CD14-positive monocyte (primary cell): ENCODE results near the gene ADAMTSL4. TPM values are rescaled to one million over a fixed set of nuclear protein-coding genes. Genes with fewer than 3 reads are reported as not detected.
"Not testable (repeated sequence)": the region's sequence is repeated elsewhere in the genome, so short reads cannot be mapped to it uniquely, and the experiment has no call there.

Source experiments
- DNase-seq, 3 donors: peaks; one replicate each; pipeline ENCODE4 v3.0.0-alpha.2; 2011 to 2022
- H2AFZ ChIP-seq: 2 replicates; pipeline ENCODE4 v1.6.0; 2012; ENCODE audit warnings: mild to moderate bottlenecking, low read depth, low read length, inconsistent platforms; ENCODE audit not compliant: insufficient read depth, poor library complexity, severe bottlenecking
- H3K27ac ChIP-seq, 2 donors: 1 replicate in 1 of 2; 2 replicates in 1 of 2; pipeline ENCODE4 v1.5.1; 2012 to 2013; ENCODE audit warnings: low read length in 2 of 2, control low read depth in 1 of 2, inconsistent platforms in 1 of 2, low read depth in 1 of 2, mild to moderate bottlenecking in 1 of 2
- H3K27me3 ChIP-seq, 2 donors: one replicate each; pipeline versions ENCODE4 v1.6.0 to v1.6.1; 2011 to 2013; ENCODE audit warnings: low read length in 2 of 2; ENCODE audit not compliant: control insufficient read depth in 2 of 2, insufficient read depth in 2 of 2
- H3K36me3 ChIP-seq, 2 donors: replicated peaks in 1 of 2; 1 replicate in 1 of 2; 2 replicates in 1 of 2; pipeline versions ENCODE4 v1.5.1 to v1.6.1; 2012 to 2013; ENCODE audit warnings: low read length in 2 of 2, control low read depth in 1 of 2, inconsistent platforms in 1 of 2, mild to moderate bottlenecking in 1 of 2; ENCODE audit not compliant: insufficient read depth in 2 of 2, control insufficient read depth in 1 of 2
- H3K4me1 ChIP-seq, 2 donors: 1 replicate in 1 of 2; 2 replicates in 1 of 2; pipeline versions ENCODE4 v1.5.1 to v1.6.1; 2012 to 2013; ENCODE audit warnings: low read length in 2 of 2, control low read depth in 1 of 2, inconsistent platforms in 1 of 2, mild to moderate bottlenecking in 1 of 2, moderate library complexity in 1 of 2; ENCODE audit not compliant: insufficient read depth in 2 of 2, control insufficient read depth in 1 of 2
- H3K4me2 ChIP-seq: replicated peaks from 2 replicates; pipeline ENCODE3; 2012; ENCODE audit warnings: low read length, moderate library complexity, mild to moderate bottlenecking; ENCODE audit not compliant: poor library complexity, severe bottlenecking; ENCODE audit errors: extremely low read depth
- H3K4me3 ChIP-seq, 3 experiments: fragments of 200-600 bp in 1 of 3; sonication (generic) in 1 of 3; replicated peaks in 1 of 3; 1 replicate in 2 of 3; 2 replicates in 1 of 3; pipeline ENCODE4 v1.5.1; 2011 to 2013; ENCODE audit warnings: low read length in 3 of 3, mild to moderate bottlenecking in 3 of 3, control low read depth in 2 of 3, low read depth in 2 of 3, inconsistent platforms in 1 of 3, moderate library complexity in 1 of 3
- H3K79me2 ChIP-seq: 2 replicates; pipeline ENCODE4 v1.6.0; 2012; ENCODE audit warnings: mild to moderate bottlenecking, control low read depth, inconsistent platforms, low read length, moderate library complexity; ENCODE audit not compliant: insufficient read depth
- H3K9ac ChIP-seq: 2 replicates; pipeline ENCODE4 v1.6.0; 2017; ENCODE audit warnings: low read length, mild to moderate bottlenecking; ENCODE audit not compliant: insufficient read depth, poor library complexity, severe bottlenecking
- H3K9me3 ChIP-seq, 2 donors: replicated peaks in 1 of 2; 1 replicate in 1 of 2; 2 replicates in 1 of 2; pipeline versions ENCODE4 v1.5.1 to v1.6.1; 2012 to 2013; ENCODE audit warnings: low read length in 2 of 2, control low read depth in 1 of 2; ENCODE audit not compliant: control insufficient read depth in 1 of 2, insufficient read depth in 1 of 2
- H4K20me1 ChIP-seq: 2 replicates; pipeline ENCODE4 v1.6.0; 2012; ENCODE audit warnings: mild to moderate bottlenecking, low read length, control low read depth, moderate library complexity; ENCODE audit not compliant: insufficient read depth
- H3K27ac Mint-ChIP-seq, 7 donors: one replicate each; pipeline ENCODE4 v1.8.0; 2020; ENCODE audit warnings: mild to moderate bottlenecking in 7 of 7, mixed read lengths in 7 of 7, moderate library complexity in 6 of 7, inconsistent platforms in 2 of 7
- H3K27me3 Mint-ChIP-seq, 3 donors: one replicate each; pipeline ENCODE4 v1.8.0; 2021 to 2022; ENCODE audit warnings: low read depth in 3 of 3, mild to moderate bottlenecking in 3 of 3, mixed read lengths in 3 of 3, moderate library complexity in 3 of 3, inconsistent platforms in 1 of 3
- H3K36me3 Mint-ChIP-seq, 2 donors: one replicate each; pipeline ENCODE4 v1.8.0; 2020; ENCODE audit warnings: mixed read lengths in 2 of 2, inconsistent platforms in 1 of 2, mild to moderate bottlenecking in 1 of 2
- H3K4me1 Mint-ChIP-seq: one replicate; pipeline ENCODE4 v1.8.0; 2020; ENCODE audit warnings: mild to moderate bottlenecking, mixed read lengths
- H3K4me3 Mint-ChIP-seq, 2 donors: one replicate each; pipeline ENCODE4 v1.8.0; 2020; ENCODE audit warnings: mild to moderate bottlenecking in 2 of 2, mixed read lengths in 2 of 2, moderate library complexity in 1 of 2
- H3K9me3 Mint-ChIP-seq, 7 donors: one replicate each; pipeline ENCODE4 v1.8.0; 2020 to 2022; ENCODE audit warnings: mixed read lengths in 7 of 7, mild to moderate bottlenecking in 6 of 7, moderate library complexity in 6 of 7, inconsistent platforms in 2 of 7
- CTCF ChIP-seq: fragments of 200-600 bp; IDR thresholded peaks from one replicate; pipeline ENCODE4 v1.8.0; 2022; ENCODE audit warnings: antibody characterized with exemption, mild to moderate bottlenecking
- WGBS: methylation state at CpG from one replicate; pipeline ENCODE4 v1.1.5; 2013; ENCODE audit warnings: missing lambda C conversion rate; ENCODE audit not compliant: insufficient coverage; 5-methylcytosine and 5-hydroxymethylcytosine counted together
- intact Hi-C, 2 donors: fragments of 100-400 bp; cut with micrococcal nuclease; formaldehyde crosslinking; loops; one replicate each; pipeline versions ENCODE4 v1.15.0 to v1.15.1; 2023
- polyA plus RNA-seq, 3 donors: library from polyadenylated mRNA; depleted of rRNA in 1 of 3; unstranded in 2 of 3; stranded (reverse) in 1 of 3; fragments of 300-500 nt in 2 of 3; fragments of >200 nt in 1 of 3; fragmentation: Illumina TruSeq in 2 of 3; gene quantifications; 1 replicate in 2 of 3; 2 replicates in 1 of 3; pipeline ENCODE4 v1.2.3, GENCODE V29; 2012 to 2021

Gene ADAMTSL4
- polyA plus RNA-seq, 3 donors: 2.5 to 109 (median 2.8) TPM

- Mint-ChIP-seq H3K9me3 (peaks cover 5 to 18% (median 12%) of the 10 kb centered on the region in 7 donors), H3K27ac (peak overlapping the region; percentile 97 to 100 (median 98)), H3K4me3 (peak overlapping the region; percentile 81 to 92), H3K36me3 (peaks cover 36 to 41% of the 10 kb centered on the region in 2 donors), H3K27me3 (peaks cover 0 to 8% (median 2%) of the 10 kb centered on the region in 3 donors), H3K4me1 (peaks cover 37% of the 10 kb centered on the region)
- no peak for TF ChIP-seq CTCF
- Histone ChIP-seq H2AFZ (peak overlapping the region; percentile 26), H3K4me3 (peak overlapping the region; percentile 46 to 100 (median 55)), H3K79me2 (peaks cover 68% of the 10 kb centered on the region), H3K9ac (peak overlapping the region; percentile 100), H3K4me1 (peaks cover 32 to 44% of the 10 kb centered on the region in 2 donors), H3K27me3 (no peaks in the 10 kb centered on the region), H3K9me3 (no peaks in the 10 kb centered on the region), H3K27ac (peak overlapping the region; percentile 87 to 97), H3K36me3 (peaks cover 26 to 34% of the 10 kb centered on the region in 2 donors), H4K20me1 (peaks cover 43% of the 10 kb centered on the region), H3K4me2 (peak overlapping the region; percentile 78)
- intact Hi-C loops: loop anchor here (2.0 to 5.0 kb wide), 4 partner anchors 32 to 49 kb away; partner anchors contain the start of gene ENSA (in 1 of the 2)
- 94% methylated on average over 10 of the region's 15 CpGs for WGBS
- DNase-seq: no peak
Observed at GRCh38 chr1:150579945-150580642, 30.9 kb downstream of the ADAMTSL4 start.

GRCh38 chr1:150580966-150581365 is 31.8 kb downstream of the ADAMTSL4 start:
- H3K79me2 ChIP-seq: peaks cover 59% of the 10 kb centered on the region
- H3K9me3 Mint-ChIP-seq: peaks cover 3 to 18% (median 11%) of the 10 kb centered on the region in 7 donors
- 100% methylated on average over 1 of the region's 3 CpGs for WGBS
- intact Hi-C loops: loop anchor here in 1 of 2 donors (5.0 kb wide), 1 partner anchor 41 kb away; no protein-coding TSS in a partner anchor
- not testable (repeated sequence) for H3K9me3 ChIP-seq, H3K27me3 Mint-ChIP-seq, H3K4me2 ChIP-seq, H3K27ac ChIP-seq, H3K27me3 ChIP-seq, H2AFZ ChIP-seq, H3K9ac ChIP-seq, H3K4me3 ChIP-seq, DNase-seq
- H3K4me3 Mint-ChIP-seq: peak overlapping the region in 1 of 2 donors; percentile 81
- peaks cover 18 to 25% of the 10 kb centered on the region in 2 donors for H3K36me3 ChIP-seq
- peak overlapping the region; percentile 97 to 100 (median 98) for H3K27ac Mint-ChIP-seq
- H4K20me1 ChIP-seq: peaks cover 35% of the 10 kb centered on the region
- H3K4me1 Mint-ChIP-seq: peaks cover 32% of the 10 kb centered on the region
- H3K36me3 Mint-ChIP-seq: peaks cover 27 to 33% of the 10 kb centered on the region in 2 donors
- peaks cover 24 to 35% of the 10 kb centered on the region in 2 donors for H3K4me1 ChIP-seq

- peaks cover 30% of the 10 kb centered on the region for H4K20me1 ChIP-seq
- Mint-ChIP-seq H3K27ac (peak overlapping the region in 2 of 7 donors; percentile 45 to 100), H3K9me3 (peaks cover 3 to 18% (median 11%) of the 10 kb centered on the region in 7 donors), H3K36me3 (peaks cover 22 to 28% of the 10 kb centered on the region in 2 donors), H3K4me1 (peaks cover 31% of the 10 kb centered on the region)
- H3K36me3 ChIP-seq: peaks cover 13 to 21% of the 10 kb centered on the region in 2 donors
- H3K79me2 ChIP-seq: peaks cover 54% of the 10 kb centered on the region
- not testable (repeated sequence) for DNase-seq, H3K27ac ChIP-seq, H3K4me2 ChIP-seq, H3K4me3 Mint-ChIP-seq, H3K27me3 Mint-ChIP-seq, H3K9ac ChIP-seq, H3K9me3 ChIP-seq, H3K4me3 ChIP-seq, H2AFZ ChIP-seq, H3K27me3 ChIP-seq
- WGBS: 100% methylated on average over 1 of the region's 7 CpGs
- intact Hi-C loops: loop anchor here in 1 of 2 donors (5.0 kb wide), 1 partner anchor 41 kb away; no protein-coding TSS in a partner anchor
- peaks cover 23 to 33% of the 10 kb centered on the region in 2 donors for H3K4me1 ChIP-seq
Observed at GRCh38 chr1:150581437-150581836, 32.2 kb downstream of the ADAMTSL4 start.
